Mucosa of rectum (tissue), 2 donors: ENCODE measurements around the gene HPF1.

Experiments
- H3K27ac ChIP-seq, 2 donors: one replicate each; pipeline ENCODE4 v1.7.0; 2013; ENCODE audit warnings: inconsistent platforms in 2 of 2, low read depth in 2 of 2, low read length in 2 of 2
- H3K27me3 ChIP-seq, 2 donors: one replicate each; pipeline ENCODE4 v1.7.0; 2013; ENCODE audit warnings: low read length in 2 of 2; ENCODE audit not compliant: control insufficient read depth in 2 of 2, insufficient read depth in 2 of 2
- H3K36me3 ChIP-seq, 2 donors: one replicate each; pipeline ENCODE4 v1.7.0; 2013; ENCODE audit warnings: low read length in 2 of 2; ENCODE audit not compliant: control insufficient read depth in 2 of 2, insufficient read depth in 2 of 2
- H3K4me1 ChIP-seq, 2 donors: one replicate each; pipeline ENCODE4 v1.7.0; 2013; ENCODE audit warnings: low read length in 2 of 2, mild to moderate bottlenecking in 1 of 2; ENCODE audit not compliant: control insufficient read depth in 2 of 2, insufficient read depth in 2 of 2
- H3K4me3 ChIP-seq, 2 donors: one replicate each; pipeline ENCODE4 v1.7.0; 2013; ENCODE audit warnings: low read length in 2 of 2
- H3K9ac ChIP-seq, 2 donors: one replicate each; pipeline ENCODE4 v1.7.0; 2013; ENCODE audit warnings: low read length in 2 of 2, low read depth in 1 of 2, mild to moderate bottlenecking in 1 of 2
- H3K9me3 ChIP-seq, 2 donors: one replicate each; pipeline ENCODE4 v1.7.0; 2013; ENCODE audit warnings: low read length in 2 of 2; ENCODE audit not compliant: control insufficient read depth in 2 of 2
- donor health status: healthy.
- donor health status: Normal muscosa, but diverticular disease.

The HPF1 gene

GRCh38 chr4:169707958-169708643, 49.6 kb downstream of the HPF1 start:
- Histone ChIP-seq H3K27ac (no peak overlapping the region), H3K4me3 (no peak overlapping the region), H3K36me3 (peaks cover 24 to 27% of the 10 kb centered on the region in 2 donors), H3K4me1 (no peaks in the 10 kb centered on the region), H3K27me3 (no peaks in the 10 kb centered on the region), H3K9me3 (no peaks in the 10 kb centered on the region), H3K9ac (no peak overlapping the region)

GRCh38 chr4:169698331-169698730, 59.4 kb downstream of the HPF1 start:
- Histone ChIP-seq H3K4me1 (no peaks in the 10 kb centered on the region), H3K27ac (no peak overlapping the region), H3K36me3 (peaks cover 36 to 38% of the 10 kb centered on the region in 2 donors), H3K27me3 (no peaks in the 10 kb centered on the region), H3K9ac (no peak overlapping the region), H3K9me3 (no peaks in the 10 kb centered on the region), H3K4me3 (no peak overlapping the region)

- Histone ChIP-seq H3K9me3 (no peaks in the 10 kb centered on the region), H3K27ac (no peak overlapping the region), H3K27me3 (no peaks in the 10 kb centered on the region), H3K36me3 (peaks cover 26 to 30% of the 10 kb centered on the region in 2 donors), H3K4me3 (no peak overlapping the region), H3K4me1 (no peaks in the 10 kb centered on the region), H3K9ac (no peak overlapping the region)
These were observed 67.0 kb downstream of the HPF1 start for GRCh38 chr4:169690787-169691186.

GRCh38 chr4:169689681-169690080, 68.1 kb downstream of the HPF1 start:
- Histone ChIP-seq H3K36me3 (peaks cover 27 to 30% of the 10 kb centered on the region in 2 donors), H3K9ac (no peak overlapping the region), H3K27me3 (no peaks in the 10 kb centered on the region), H3K9me3 (no peaks in the 10 kb centered on the region), H3K4me1 (no peaks in the 10 kb centered on the region), H3K27ac (no peak overlapping the region), H3K4me3 (no peak overlapping the region)

- no peaks in the 10 kb centered on the region for H3K9me3 ChIP-seq
- peaks cover 16 to 22% of the 10 kb centered on the region in 2 donors for H3K36me3 ChIP-seq
- H3K9ac ChIP-seq, result no peak overlapping the region
- no peak overlapping the region for H3K27ac ChIP-seq
- H3K4me1 ChIP-seq, result no peaks in the 10 kb centered on the region
- no peak overlapping the region for H3K4me3 ChIP-seq
- no peaks in the 10 kb centered on the region for H3K27me3 ChIP-seq
These were observed 75.2 kb downstream of the HPF1 start for GRCh38 chr4:169682372-169683047.
